Measurements from ENCODE around the gene CLIC4.
"Not testable (repeated sequence)": the region's sequence is repeated elsewhere in the genome, so short reads cannot be mapped to it uniquely, and the experiment has no call there.

The CLIC4 gene

DNA sequence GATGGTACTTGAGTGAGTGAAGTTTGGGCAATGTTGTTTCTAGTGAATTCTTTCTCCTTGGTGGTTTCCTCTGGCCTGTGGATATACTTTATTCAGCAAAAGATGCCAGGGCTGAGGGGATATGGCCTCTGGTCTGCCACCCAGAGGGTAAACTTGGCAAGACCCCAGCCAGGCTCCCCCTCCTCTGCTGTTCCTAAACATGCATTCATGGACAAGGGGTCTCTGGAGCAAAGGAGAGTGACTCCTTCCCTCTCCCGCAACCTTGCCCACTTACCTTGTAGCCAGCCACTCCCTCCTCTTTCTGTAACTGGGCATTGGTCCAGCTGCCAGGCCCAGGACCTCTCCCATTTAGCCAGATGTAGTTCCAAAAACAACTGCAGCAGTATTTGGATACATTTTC is 141.0 kb downstream of the CLIC4 start:
- no peak for DNase-seq

DNA sequence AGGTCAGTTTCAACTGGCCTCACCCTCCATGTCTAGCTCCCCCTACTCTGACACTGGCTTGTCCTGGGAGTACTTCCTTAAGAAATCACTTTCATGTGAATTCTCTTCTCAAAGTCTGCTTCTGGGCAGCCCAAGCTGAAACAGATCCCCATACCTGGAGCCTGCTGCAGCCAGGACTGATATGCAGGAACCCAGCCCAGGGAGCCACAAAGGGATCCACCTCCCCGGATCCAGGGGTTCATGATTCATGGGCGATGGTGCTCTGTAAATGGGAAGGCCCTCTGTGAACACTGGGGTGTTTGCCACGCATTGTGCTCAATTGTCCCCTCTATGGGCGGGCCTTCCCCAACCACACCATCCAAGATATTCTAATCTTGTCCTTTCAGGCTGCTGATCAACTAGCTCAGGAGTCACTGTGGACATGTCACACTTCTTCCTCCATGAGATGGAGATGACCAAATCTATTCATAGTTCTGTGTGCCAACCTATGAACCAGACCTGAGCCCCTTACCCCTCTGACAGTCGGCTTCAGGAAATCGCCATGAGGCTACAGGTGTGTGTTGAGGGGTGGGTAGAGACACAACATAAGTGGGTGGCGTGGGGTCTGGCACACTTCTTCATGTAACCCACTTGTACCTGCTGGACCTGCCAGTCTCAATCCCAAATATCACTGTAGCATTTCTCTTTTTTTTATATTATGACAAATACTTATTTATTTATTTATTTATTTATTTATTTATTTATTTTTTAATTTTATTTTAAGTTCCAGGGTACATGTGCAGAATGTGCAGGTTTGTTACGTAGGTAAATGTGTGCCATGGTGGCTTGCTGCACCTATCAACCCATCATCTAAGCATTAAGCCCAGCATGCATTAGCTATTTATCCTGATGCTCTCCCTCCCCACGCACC is 143.1 kb downstream of the CLIC4 start:
- no peak for DNase-seq

DNA sequence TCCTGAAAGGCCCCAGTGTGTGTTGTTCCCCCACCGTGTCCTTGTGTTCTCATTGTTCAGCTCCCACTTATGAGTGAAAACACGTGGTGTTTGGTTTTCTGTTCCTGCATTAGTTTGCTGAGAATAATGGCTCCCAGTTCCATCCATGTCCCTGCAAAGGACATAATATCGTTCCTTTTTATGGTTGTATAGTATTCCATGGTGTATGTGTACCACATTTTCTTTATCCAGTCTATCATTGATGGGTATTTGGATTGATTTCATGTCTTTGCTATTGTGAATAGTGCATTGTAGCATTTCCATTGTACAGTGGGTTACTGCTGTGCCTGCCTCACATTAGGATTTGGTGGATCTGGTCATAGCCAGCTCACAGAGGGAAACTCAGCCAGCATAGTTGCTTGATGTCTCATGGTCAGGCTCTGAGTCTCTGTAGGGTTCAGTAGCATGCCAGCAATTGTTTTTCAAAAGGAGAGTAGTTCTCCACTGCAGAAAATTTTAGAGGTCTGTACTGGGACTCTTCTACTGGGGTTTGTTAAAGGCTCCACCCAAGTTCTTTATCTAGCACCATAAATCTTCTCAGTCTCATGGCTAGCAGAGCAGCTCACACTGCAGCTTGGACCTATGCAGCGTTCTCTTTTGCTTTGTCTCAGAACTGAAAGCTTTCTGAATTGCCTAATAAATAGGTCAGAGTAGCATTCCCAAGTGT is 143.9 kb downstream of the CLIC4 start:
- DNase-seq, result no peak

DNA sequence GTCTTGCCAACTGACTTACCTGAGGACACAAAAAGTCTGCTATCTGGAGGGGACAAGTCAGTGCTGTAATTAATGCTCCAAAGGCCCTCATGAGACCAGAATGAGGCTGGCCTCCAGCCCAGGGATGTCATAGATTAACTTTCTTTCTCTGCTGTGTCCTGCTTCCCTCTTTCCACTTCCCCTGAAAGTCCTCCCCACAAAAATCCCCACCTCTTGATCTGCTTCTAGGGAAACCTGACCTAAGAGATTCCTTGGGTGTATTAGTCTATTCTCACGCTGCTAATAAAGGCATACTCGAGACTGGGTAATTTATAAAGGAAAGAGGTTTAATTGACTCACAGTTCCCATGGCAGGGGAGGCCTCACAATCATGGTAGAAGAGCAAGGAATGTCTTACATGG is 145.6 kb downstream of the CLIC4 start:
- DNase-seq, result no peak

DNA sequence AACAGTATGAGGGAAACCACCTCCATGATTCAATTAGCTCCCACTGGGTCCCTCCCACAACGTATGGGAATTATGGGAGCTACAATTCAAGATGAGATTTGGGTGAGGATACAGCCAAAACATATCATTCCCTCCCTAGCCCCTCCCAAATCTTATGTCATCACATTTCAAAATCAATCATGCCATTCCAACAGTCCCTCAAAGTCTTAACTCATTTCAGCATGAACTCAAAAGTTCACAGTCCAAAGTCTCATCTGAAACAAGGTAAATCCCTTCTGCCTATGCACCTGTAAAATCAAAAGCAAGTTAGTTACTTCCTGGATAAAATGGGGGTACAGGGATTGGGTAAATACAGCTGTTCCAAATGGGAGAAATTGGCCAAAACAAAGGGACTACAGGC is 146.1 kb downstream of the CLIC4 start:
- not testable (repeated sequence) for DNase-seq

DNA sequence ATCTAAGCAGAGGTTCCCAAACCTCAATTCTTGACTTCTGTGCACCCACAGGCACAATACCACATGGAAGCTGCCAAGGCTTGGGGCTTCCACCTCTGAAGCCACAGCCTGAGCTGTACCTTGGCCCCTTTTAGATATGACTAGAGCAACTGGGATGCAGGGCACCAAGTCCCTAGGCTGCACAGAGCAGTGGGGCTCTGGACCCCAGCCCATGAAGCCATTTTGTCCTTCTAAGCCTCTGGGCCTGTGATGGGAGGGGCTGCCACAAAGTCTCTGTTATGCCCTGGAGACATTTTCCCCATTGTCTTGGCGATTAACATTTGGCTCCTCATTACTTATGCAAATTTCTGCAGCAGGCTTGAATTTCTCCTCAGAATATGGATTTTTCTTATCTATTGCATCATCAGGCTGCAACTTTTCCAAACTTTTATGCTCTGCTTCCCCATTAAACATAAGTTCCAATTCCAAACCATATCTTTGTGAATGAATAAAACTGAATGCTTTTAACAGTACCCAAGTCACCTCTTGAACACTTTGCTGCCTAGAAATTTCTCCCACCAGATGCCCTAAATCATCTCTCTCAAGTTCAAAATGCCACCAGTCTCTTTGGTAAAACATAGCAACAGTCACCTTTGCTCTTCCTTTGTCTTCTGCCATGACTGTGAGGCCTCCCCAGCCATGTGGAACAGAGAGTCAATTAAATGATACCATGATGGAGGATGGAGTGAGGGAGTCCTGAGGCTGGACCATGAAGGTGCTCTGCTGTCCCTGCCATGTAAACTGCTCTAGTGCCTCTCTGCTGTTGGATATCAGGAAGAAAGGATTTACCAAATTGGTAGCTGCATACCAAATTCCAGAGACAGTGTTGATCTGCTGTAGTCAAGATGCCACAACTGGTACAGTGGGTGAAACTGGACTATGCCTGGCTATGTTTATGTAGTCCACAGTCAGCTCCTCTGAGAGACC is 147.2 kb downstream of the CLIC4 start:
- DNase-seq, result no peak

DNA sequence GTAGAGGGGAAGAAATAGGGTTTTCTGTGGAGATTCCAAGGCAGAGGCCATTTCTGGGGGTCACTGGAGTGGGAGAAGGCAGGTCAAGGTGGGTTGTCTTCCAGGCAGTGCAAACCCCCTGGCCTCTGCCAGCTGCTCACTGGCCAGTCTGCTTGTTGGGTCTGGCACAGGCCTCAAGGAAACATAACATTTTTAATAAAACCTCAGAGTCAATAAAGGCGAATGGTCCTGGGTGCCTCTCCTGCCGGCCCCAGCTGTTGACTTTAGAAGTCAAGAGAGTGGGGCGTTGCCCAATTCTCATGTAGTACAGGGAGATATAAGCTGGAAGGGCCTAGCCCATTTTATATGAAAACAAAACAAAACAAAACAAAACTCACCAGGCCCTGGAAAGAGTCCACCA is 148.2 kb downstream of the CLIC4 start:
- DNase-seq, result no peak
